B cell (primary cell): ENCODE results near the gene SLITRK6.

Experiments
- CTCF ChIP-seq: fragments of 200-600 bp; IDR thresholded peaks from one replicate; pipeline ENCODE4 v1.8.0; 2022; ENCODE audit warnings: antibody characterized with exemption, mild to moderate bottlenecking
- EZH2 ChIP-seq: IDR thresholded peaks from 2 replicates; pipeline ENCODE4 v1.6.1; 2012; ENCODE audit warnings: borderline replicate concordance, low read depth, mild to moderate bottlenecking, moderate library complexity, low read length; ENCODE audit not compliant: insufficient read depth, poor library complexity, severe bottlenecking

- no peak for TF ChIP-seq CTCF
- no peak for TF ChIP-seq EZH2
These were observed 20.3 kb upstream of the SLITRK6 start for GRCh38 chr13:85819513-85819912.
